Gastroesophageal sphincter (tissue), 3 donors: ENCODE measurements around the gene SCAF4.

Experiments used
- CTCF ChIP-seq, 4 experiments: fragments of 200-600 bp in 2 of 4; fragments of 450-650 bp in 2 of 4; sonication (generic) in 1 of 4; IDR thresholded peaks; one replicate each; pipeline ENCODE4 v1.5.1; 2017 to 2019; ENCODE audit warnings: antibody characterized with exemption in 4 of 4, mild to moderate bottlenecking in 2 of 4, moderate library complexity in 2 of 4
- POLR2A ChIP-seq, 2 donors: fragments of 450-650 bp; IDR thresholded peaks; one replicate each; pipeline ENCODE4 v1.6.1; 2017; ENCODE audit warnings: antibody characterized with exemption in 2 of 2, mild to moderate bottlenecking in 2 of 2, moderate library complexity in 1 of 2
- POLR2AphosphoS5 ChIP-seq: sonication (generic); formaldehyde crosslinking; IDR thresholded peaks from one replicate; pipeline ENCODE4 v1.6.1; 2017; ENCODE audit warnings: antibody characterized with exemption

GRCh38 chr21:31720330-31720729 is 11.6 kb downstream of the SCAF4 start:
- TF ChIP-seq CTCF (IDR thresholded peaks at IDR 0.05), result no peak
- TF ChIP-seq POLR2A (IDR thresholded peaks at IDR 0.05), result no peak
- TF ChIP-seq POLR2AphosphoS5, result no peak
